ENCODE results near the gene BPHL.
"Not testable (repeated sequence)": the region's sequence is repeated elsewhere in the genome, so short reads cannot be mapped to it uniquely, and the experiment has no call there.

The BPHL gene

DNA sequence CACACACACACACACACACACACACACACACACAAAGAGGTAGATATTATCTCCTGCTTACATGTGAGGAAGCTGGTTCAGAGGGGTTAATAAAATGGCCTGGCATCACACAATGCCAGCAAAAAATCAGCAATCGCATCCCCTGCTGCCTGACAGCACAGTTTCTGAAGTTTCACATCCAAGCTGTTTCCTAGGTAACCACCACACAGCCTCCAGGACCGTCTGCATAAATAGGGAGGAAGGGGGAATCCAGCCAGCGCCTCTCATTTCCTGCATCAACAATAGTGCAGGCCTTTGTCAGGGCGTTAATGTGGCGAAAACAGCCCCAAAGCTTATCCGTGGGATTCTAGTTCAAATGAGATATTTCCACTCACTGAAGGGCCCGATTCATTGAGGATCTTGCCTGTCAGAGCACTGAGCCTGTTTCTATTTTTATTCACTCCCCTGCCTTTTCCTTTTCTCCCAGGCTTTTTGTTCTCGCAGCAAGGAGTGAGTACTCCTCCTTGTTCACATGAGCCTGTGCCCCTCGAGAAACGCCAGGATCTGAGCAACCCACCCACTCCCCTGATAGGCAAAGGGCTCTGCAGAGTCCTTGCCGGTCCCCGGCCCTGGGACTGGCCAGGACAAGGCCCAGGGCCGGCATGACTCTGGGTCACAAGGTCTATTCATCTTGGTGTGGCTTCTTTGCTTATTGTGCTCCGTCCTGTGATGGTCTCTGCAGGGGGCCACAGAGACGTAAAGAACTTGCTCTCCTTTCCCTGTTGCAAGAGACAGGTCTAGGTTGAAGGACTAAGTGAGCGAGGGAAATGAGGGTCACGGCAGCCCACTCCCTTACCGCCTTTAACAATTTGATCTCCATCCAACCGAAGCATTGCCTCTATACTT lies 76.3 kb downstream of the BPHL start:
- TF ChIP-seq, protein P1, sequence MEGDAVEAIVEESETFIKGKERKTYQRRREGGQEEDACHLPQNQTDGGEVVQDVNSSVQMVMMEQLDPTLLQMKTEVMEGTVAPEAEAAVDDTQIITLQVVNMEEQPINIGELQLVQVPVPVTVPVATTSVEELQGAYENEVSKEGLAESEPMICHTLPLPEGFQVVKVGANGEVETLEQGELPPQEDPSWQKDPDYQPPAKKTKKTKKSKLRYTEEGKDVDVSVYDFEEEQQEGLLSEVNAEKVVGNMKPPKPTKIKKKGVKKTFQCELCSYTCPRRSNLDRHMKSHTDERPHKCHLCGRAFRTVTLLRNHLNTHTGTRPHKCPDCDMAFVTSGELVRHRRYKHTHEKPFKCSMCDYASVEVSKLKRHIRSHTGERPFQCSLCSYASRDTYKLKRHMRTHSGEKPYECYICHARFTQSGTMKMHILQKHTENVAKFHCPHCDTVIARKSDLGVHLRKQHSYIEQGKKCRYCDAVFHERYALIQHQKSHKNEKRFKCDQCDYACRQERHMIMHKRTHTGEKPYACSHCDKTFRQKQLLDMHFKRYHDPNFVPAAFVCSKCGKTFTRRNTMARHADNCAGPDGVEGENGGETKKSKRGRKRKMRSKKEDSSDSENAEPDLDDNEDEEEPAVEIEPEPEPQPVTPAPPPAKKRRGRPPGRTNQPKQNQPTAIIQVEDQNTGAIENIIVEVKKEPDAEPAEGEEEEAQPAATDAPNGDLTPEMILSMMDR (IDR thresholded peaks at IDR 0.05; ENCODE audit: low read depth, low read length), result no peak
- H3K4me3 ChIP-seq (ENCODE audit: low read depth, low read length), result no peak overlapping the region

DNA sequence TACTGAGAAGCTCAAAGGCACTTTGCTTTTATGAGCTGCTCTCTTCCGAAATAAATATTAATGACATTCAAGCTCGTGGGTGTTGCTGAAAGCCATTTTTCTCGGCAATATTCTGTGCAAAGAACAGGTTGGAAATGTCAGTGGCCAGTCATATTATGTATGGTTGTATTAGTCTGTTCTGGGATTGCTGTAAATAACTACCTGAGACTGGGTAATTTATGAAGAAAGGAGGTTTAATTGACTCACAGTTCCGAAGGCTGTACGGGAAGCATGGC lies 76.8 kb downstream of the BPHL start:
- TF ChIP-seq, protein P1 (IDR thresholded peaks at IDR 0.05; ENCODE audit: low read depth, low read length), result no peak
- H3K4me3 ChIP-seq (ENCODE audit: low read depth, low read length), result no peak overlapping the region

DNA sequence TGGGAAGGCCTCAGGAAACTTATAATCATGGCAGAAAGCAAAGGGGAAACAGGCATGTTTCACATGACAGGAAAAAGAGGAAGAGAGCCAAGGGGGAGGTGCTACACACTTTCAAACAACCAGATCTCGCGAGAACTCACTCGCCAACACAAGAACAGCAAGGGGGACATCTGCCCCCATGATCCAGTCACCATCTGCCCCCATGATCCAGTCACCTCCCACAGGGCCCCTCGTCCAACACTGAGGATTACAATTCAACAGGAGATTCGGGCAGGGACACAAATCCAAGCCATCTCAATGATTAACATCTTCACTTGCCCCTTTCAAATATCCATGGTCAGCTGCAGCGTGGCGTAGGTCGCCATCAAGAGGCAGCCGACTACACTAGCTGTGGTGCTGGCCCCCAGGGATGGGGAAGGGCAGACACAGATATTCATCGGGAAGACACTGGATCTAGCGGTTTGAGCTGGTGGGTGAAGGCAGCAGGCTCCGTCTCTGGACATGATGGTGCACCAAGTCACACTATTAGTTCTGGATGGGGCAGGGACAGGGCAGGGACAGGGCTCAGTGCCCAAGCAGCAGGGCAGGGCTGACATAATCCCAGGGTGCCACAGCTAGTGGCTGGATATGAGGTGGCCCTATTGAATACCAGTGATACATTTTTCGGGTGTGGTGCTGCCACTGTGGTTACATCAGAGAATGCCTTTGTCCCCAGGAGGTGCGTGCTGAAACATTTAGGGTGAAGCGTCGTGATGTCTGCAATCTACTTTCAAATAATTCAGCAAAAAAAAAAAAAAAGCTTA lies 77.4 kb downstream of the BPHL start:
- H3K4me3 ChIP-seq (ENCODE audit: low read depth, low read length), result no peak overlapping the region
- TF ChIP-seq, protein P1 (IDR thresholded peaks at IDR 0.05; ENCODE audit: low read depth, low read length), result no peak

- no peak overlapping the region for H3K4me3 ChIP-seq (ENCODE audit: low read depth, low read length)
- TF ChIP-seq, protein P1 (IDR thresholded peaks at IDR 0.05; ENCODE audit: low read depth, low read length), result no peak
Observed at GRCh38 chr6:3196770-3197169, 78.3 kb downstream of the BPHL start.

GRCh38 chr6:3197734-3198133 lies 79.2 kb downstream of the BPHL start:
- H3K4me3 ChIP-seq (ENCODE audit: low read depth, low read length), result not testable (repeated sequence)

DNA sequence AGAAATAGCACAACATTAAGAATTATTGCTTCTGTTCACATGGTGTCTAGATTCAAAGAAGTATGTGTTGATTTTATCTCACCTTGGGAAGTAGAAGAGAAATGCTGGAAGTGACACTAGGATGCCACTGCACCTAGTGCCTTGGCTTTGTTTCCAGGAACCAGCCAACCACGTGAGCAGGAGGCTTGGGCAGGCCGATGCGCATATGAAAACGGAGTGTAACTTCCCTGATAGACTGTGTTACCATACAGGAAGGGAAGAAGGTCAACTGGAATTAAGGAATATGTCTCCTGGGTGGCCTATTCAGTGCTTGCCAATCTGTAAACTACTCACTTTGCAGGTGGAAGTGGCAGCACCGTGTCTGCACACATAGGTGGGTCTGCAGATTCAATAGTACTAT lies 80.9 kb downstream of the BPHL start:
- no peak overlapping the region for H3K4me3 ChIP-seq (ENCODE audit: low read depth, low read length)
- TF ChIP-seq, protein P1 (IDR thresholded peaks at IDR 0.05; ENCODE audit: low read depth, low read length), result no peak

- TF ChIP-seq, protein P1 (IDR thresholded peaks at IDR 0.05; ENCODE audit: low read depth, low read length), result no peak
Observed at GRCh38 chr6:3200682-3201081, 82.2 kb downstream of the BPHL start.

More at GRCh38 chr6:3200682-3201081, 82.2 kb downstream of the BPHL start:
- H3K4me3 ChIP-seq (ENCODE audit: low read depth, low read length), result no peak overlapping the region

Measured in WI38 (cell line).